BJ (cell line): Measurements from ENCODE around the gene UBE2F. TPM values are rescaled to one million over a fixed set of nuclear protein-coding genes. Genes with fewer than 3 reads are reported as not detected.
"Not testable (repeated sequence)": the region's sequence is repeated elsewhere in the genome, so short reads cannot be mapped to it uniquely, and the experiment has no call there.

Experiments
- CTCF ChIA-PET: fragments of 350-600 bp; formaldehyde crosslinking; extraction: SDS; loops from one replicate; lab custom pipeline; 2021; ENCODE audit warnings: antibody characterized with exemption, inconsistent platforms; lab: Yijun Ruan, JAX
- POLR2A ChIA-PET: fragments of 300-600 bp; sonication (Branson Sonifier 250); formaldehyde crosslinking; extraction: SDS; loops from one replicate; lab custom pipeline; 2021; ENCODE audit warnings: antibody characterized with exemption; lab: Charles Lee
- DNase-seq: peaks from one replicate; pipeline ENCODE4 v3.0.0-alpha.2; 2011; ENCODE audit warnings: low read depth
- H3K27me3 ChIP-seq: 2 replicates; pipeline ENCODE4 v1.6.0; 2011; ENCODE audit warnings: low read length; ENCODE audit not compliant: control insufficient read depth, insufficient read depth
- H3K36me3 ChIP-seq: 2 replicates; pipeline ENCODE4 v1.5.1; 2011; ENCODE audit warnings: low read length; ENCODE audit not compliant: control insufficient read depth, insufficient read depth
- H3K4me3 ChIP-seq: 2 replicates; pipeline ENCODE4 v1.5.1; 2011; ENCODE audit warnings: low read depth, mild to moderate bottlenecking, control low read depth, low read length
- CTCF ChIP-seq: IDR thresholded peaks from 2 replicates; pipeline ENCODE4 v1.5.1; 2011; ENCODE audit warnings: low read depth, mild to moderate bottlenecking, control low read depth, inconsistent platforms, low read length, moderate library complexity; ENCODE audit not compliant: insufficient read depth
- polyA plus RNA-seq: library from polyadenylated mRNA; depleted of rRNA; stranded (reverse); fragments of >200 nt; gene quantifications from 2 replicates; pipeline ENCODE4 v1.2.3, GENCODE V29; 2011

Gene UBE2F
- polyA plus RNA-seq, 1 experiment, result 47.9 TPM

- ChIA-PET CTCF (interaction anchor here (1.2 kb wide), 1 partner anchor 8 kb away, joined by 3 read pairs; no protein-coding TSS in a partner anchor), POLR2A (no interaction called here)
- no peak for DNase-seq
- Histone ChIP-seq H3K36me3 (no peaks in the 10 kb centered on the region), H3K27me3 (peaks cover 3% of the 10 kb centered on the region; the same call in 1 of the 2 replicates), H3K4me3 (no peak overlapping the region)
- no peak for TF ChIP-seq CTCF
Observed at GRCh38 chr2:237962432-237963084, 4.3 kb upstream of the UBE2F start.

GRCh38 chr2:237963490-237963991, 3.3 kb upstream of the UBE2F start:
- DNase-seq, H3K4me3 ChIP-seq, POLR2A ChIA-PET, H3K27me3 ChIP-seq, H3K36me3 ChIP-seq, CTCF ChIA-PET: not testable (repeated sequence)

- DNase-seq, result no peak
- Histone ChIP-seq H3K36me3 (no peaks in the 10 kb centered on the region; the same call in 1 of the 2 replicates), H3K4me3 (no peak overlapping the region), H3K27me3 (no peaks in the 10 kb centered on the region)
- ChIA-PET POLR2A (no interaction called here), CTCF (no interaction called here)
- no peak for TF ChIP-seq CTCF
Observed at GRCh38 chr2:237964194-237964577, 2.6 kb upstream of the UBE2F start.

GRCh38 chr2:237964578-237965404, 2.0 kb upstream of the UBE2F start:
- no peak for TF ChIP-seq CTCF
- no peaks in the 10 kb centered on the region; the same call in 1 of the 2 replicates for H3K36me3 ChIP-seq
- ChIA-PET POLR2A (no interaction called here), CTCF (interaction anchor here (0.6 kb wide), 1 partner anchor 911 kb away, joined by 3 read pairs; no protein-coding TSS in a partner anchor)
- no peaks in the 10 kb centered on the region for H3K27me3 ChIP-seq
- no peak overlapping the region for H3K4me3 ChIP-seq
- DNase-seq, result no peak

GRCh38 chr2:237965844-237966243, 970 bp upstream of the UBE2F start:
- DNase-seq, POLR2A ChIA-PET, H3K27me3 ChIP-seq, H3K36me3 ChIP-seq: not testable (repeated sequence)
- CTCF ChIA-PET, result interaction anchor here (0.6 kb wide), 1 partner anchor 41 kb away, joined by 3 read pairs; no protein-coding TSS in a partner anchor
- H3K4me3 ChIP-seq, result peak overlapping the region; percentile 82

GRCh38 chr2:237966250-237966564, 607 bp upstream of the UBE2F start:
- DNase-seq, result no peak

More at GRCh38 chr2:237966250-237966564, 607 bp upstream of the UBE2F start:
- CTCF ChIA-PET, result no interaction called here
- no peaks in the 10 kb centered on the region for H3K27me3 ChIP-seq
- TF ChIP-seq CTCF, result no peak
- H3K4me3 ChIP-seq, result peak overlapping the region; percentile 82
- POLR2A ChIA-PET, result no interaction called here
- H3K36me3 ChIP-seq, result no peaks in the 10 kb centered on the region; the same call in 1 of the 2 replicates
